Keratinocyte (primary cell): ENCODE results near the gene TNNT3. TPM values are rescaled to one million over a fixed set of nuclear protein-coding genes. Genes with fewer than 3 reads are reported as not detected.

Experiments
- DNase-seq: peaks from one replicate; pipeline ENCODE4 v3.0.0-alpha.2; 2011; ENCODE audit warnings: low read depth, missing footprints, low spot score
- FAIRE-seq: peaks from 2 replicates; lab custom pipeline; 2011; peaks lifted over from hg19 to GRCh38; lab: Jason Lieb, UNC
- H2AFZ ChIP-seq: 2 replicates; pipeline ENCODE4 v1.6.0; 2012; ENCODE audit warnings: low read length, control low read depth, inconsistent platforms; ENCODE audit not compliant: control insufficient read depth
- H3K27ac ChIP-seq: 2 replicates; pipeline ENCODE4 v1.5.1; 2011; ENCODE audit warnings: low read length; ENCODE audit not compliant: control insufficient read depth, insufficient read depth
- H3K27me3 ChIP-seq: 3 replicates; pipeline ENCODE4 v1.6.0; 2011; ENCODE audit warnings: low read length; ENCODE audit not compliant: control insufficient read depth, insufficient read depth; ENCODE audit errors: extremely low read depth
- H3K36me3 ChIP-seq, 2 experiments: 2 replicates in 1 of 2; 3 replicates in 1 of 2; pipeline ENCODE4 v1.5.1; 2011; ENCODE audit warnings: low read length in 2 of 2, mild to moderate bottlenecking in 1 of 2; ENCODE audit not compliant: control insufficient read depth in 2 of 2, insufficient read depth in 2 of 2; ENCODE audit errors: extremely low read depth in 1 of 2
- H3K4me1 ChIP-seq: 3 replicates; pipeline ENCODE4 v1.5.1; 2011; ENCODE audit warnings: low read length; ENCODE audit not compliant: control insufficient read depth, insufficient read depth; ENCODE audit errors: extremely low read depth
- H3K4me2 ChIP-seq: 3 replicates; pipeline ENCODE4 v1.6.0; 2011; ENCODE audit warnings: low read depth, low read length; ENCODE audit not compliant: control insufficient read depth, insufficient read depth; ENCODE audit errors: extremely low read depth
- H3K4me3 ChIP-seq, 3 experiments: fragments of 200-600 bp in 1 of 3; sonication (generic) in 1 of 3; 2 replicates in 2 of 3; 3 replicates in 1 of 3; pipeline ENCODE4 v1.5.1; 2011 to 2016; ENCODE audit warnings: low read length in 3 of 3, mild to moderate bottlenecking in 3 of 3, control low read depth in 2 of 3, inconsistent platforms in 1 of 3, low read depth in 1 of 3, mixed read lengths in 1 of 3, mixed run types in 1 of 3, moderate library complexity in 1 of 3; ENCODE audit not compliant: control insufficient read depth in 2 of 3, insufficient read depth in 2 of 3; ENCODE audit errors: extremely low read depth in 1 of 3
- H3K79me2 ChIP-seq: 2 replicates; pipeline ENCODE4 v1.6.0; 2012; ENCODE audit warnings: low read length; ENCODE audit not compliant: control insufficient read depth, insufficient read depth
- H3K9ac ChIP-seq: 3 replicates; pipeline ENCODE4 v1.6.0; 2011; ENCODE audit warnings: low read length; ENCODE audit not compliant: control insufficient read depth, insufficient read depth; ENCODE audit errors: extremely low read depth
- H3K9me1 ChIP-seq: 3 replicates; pipeline ENCODE4 v1.6.0; 2011; ENCODE audit warnings: low read length; ENCODE audit not compliant: control insufficient read depth, insufficient read depth; ENCODE audit errors: extremely low read depth
- H3K9me3 ChIP-seq: 2 replicates; pipeline ENCODE4 v1.5.1; 2012; ENCODE audit warnings: low read depth, low read length; ENCODE audit not compliant: control insufficient read depth
- H4K20me1 ChIP-seq: 3 replicates; pipeline ENCODE4 v1.6.0; 2011; ENCODE audit warnings: low read length; ENCODE audit not compliant: control insufficient read depth, insufficient read depth; ENCODE audit errors: extremely low read depth
- CTCF ChIP-seq, 3 experiments: IDR thresholded peaks in 1 of 3; conservative IDR thresholded peaks in 1 of 3; optimal IDR thresholded peaks in 1 of 3; 2 replicates in 2 of 3; 3 replicates in 1 of 3; pipeline versions ENCODE3 to v1.5.1; 2011; ENCODE audit warnings: low read length in 3 of 3, mild to moderate bottlenecking in 3 of 3, moderate library complexity in 2 of 3, control low read depth in 1 of 3, inconsistent platforms in 1 of 3; ENCODE audit not compliant: insufficient read depth in 2 of 3; ENCODE audit errors: extremely low read depth in 1 of 3
- EZH2 ChIP-seq: IDR thresholded peaks from one replicate; pipeline ENCODE4 v1.6.1; 2012; ENCODE audit warnings: inconsistent platforms, mild to moderate bottlenecking, low read length, moderate library complexity
- dilution Hi-C: fragments of 300-500 bp; cut with MboI; formaldehyde crosslinking; loops from one replicate; pipeline ENCODE4 v1.7.0; 2020; ENCODE audit warnings: low sequenced_read_pairs; ENCODE audit not compliant: extremely low pct_ligation_motif_present
- polyA plus RNA-seq, 5 experiments: library from polyadenylated mRNA; depleted of rRNA in 3 of 5; stranded (reverse) in 3 of 5; stranded (forward) in 1 of 5; unstranded in 1 of 5; fragments of >200 nt; gene quantifications; 1 replicate in 1 of 5; 2 replicates in 3 of 5; 3 replicates in 1 of 5; pipeline versions ENCODE4 v1.2.1 to v1.2.3, GENCODE V29; 2011 to 2012; ENCODE audit warnings: missing spikeins in 2 of 5, low read depth in 1 of 5, low replicate concordance in 1 of 5

The TNNT3 gene
- polyA plus RNA-seq, 1 donor (not counting 4 experiments of a cell fraction or from before 2014, with no cell fraction given), result 0.09 TPM

- DNase-seq, result no peak
- Histone ChIP-seq H3K9me1 (no peaks in the 10 kb centered on the region), H3K4me3 (no peak overlapping the region), H4K20me1 (no peaks in the 10 kb centered on the region), H3K4me2 (no peak overlapping the region), H3K9ac (no peak overlapping the region), H2AFZ (no peak overlapping the region), H3K36me3 (no peaks in the 10 kb centered on the region), H3K4me1 (no peaks in the 10 kb centered on the region), H3K9me3 (no peaks in the 10 kb centered on the region), H3K27ac (no peak overlapping the region), H3K27me3 (no peaks in the 10 kb centered on the region), H3K79me2 (no peaks in the 10 kb centered on the region)
- dilution Hi-C loops, result no loop called here
- no peak for TF ChIP-seq EZH2
- TF ChIP-seq CTCF (optimal IDR thresholded peaks at IDR 0.05 in 1 of 3, IDR thresholded peaks at IDR 0.05 in 1 of 3, conservative IDR thresholded peaks at IDR 0.05 in 1 of 3; ENCODE audit: extremely low read depth in 1 of 3, insufficient read depth in 2 of 3, low read length in 3 of 3), result no peak
- FAIRE-seq, result no peak
Observed at GRCh38 chr11:1966531-1966930, 47.0 kb downstream of the TNNT3 start.

DNA sequence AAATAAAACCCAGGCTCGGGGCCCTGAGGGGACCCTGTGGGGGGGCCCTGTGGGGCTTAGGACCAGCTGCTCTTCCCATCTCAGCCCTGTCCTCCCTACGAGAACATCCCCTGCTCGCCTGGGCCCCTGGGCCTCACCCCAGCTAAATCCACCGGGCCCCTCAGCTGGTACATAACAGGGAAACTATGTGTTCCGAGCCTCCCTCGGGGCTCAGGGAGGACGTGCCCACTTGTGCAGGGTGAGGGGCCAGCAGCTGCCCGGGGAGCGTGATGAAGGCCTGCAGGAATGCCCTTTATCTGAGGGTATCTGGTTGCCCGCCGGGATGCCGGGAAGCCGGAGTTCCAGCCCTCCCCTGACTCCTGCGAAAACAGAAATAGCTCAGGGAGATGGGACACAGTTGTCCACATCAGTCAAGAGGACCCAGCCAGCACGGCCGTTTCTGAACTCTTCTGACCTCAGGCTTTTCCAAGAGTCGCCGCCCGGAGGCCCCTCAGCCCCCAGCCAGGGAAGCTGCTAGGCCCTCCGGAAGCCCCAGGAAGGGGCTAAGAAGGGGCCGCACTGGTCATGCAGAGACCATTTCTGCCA is 48.2 kb downstream of the TNNT3 start:
- H3K9me3 ChIP-seq, result no peaks in the 10 kb centered on the region
- no peaks in the 10 kb centered on the region for H3K27me3 ChIP-seq
- no peaks in the 10 kb centered on the region for H3K36me3 ChIP-seq
- H3K79me2 ChIP-seq, result no peaks in the 10 kb centered on the region
- no peak for DNase-seq
- no peak for FAIRE-seq
- dilution Hi-C loops, result no loop called here
- no peaks in the 10 kb centered on the region for H3K4me1 ChIP-seq
- H3K4me2 ChIP-seq, result no peak overlapping the region
- no peaks in the 10 kb centered on the region for H4K20me1 ChIP-seq
- no peak overlapping the region for H3K4me3 ChIP-seq
- no peak overlapping the region for H2AFZ ChIP-seq
- H3K9ac ChIP-seq, result no peak overlapping the region
- H3K9me1 ChIP-seq, result no peaks in the 10 kb centered on the region
- H3K27ac ChIP-seq, result no peak overlapping the region
- TF ChIP-seq EZH2 (no peak), CTCF (optimal IDR thresholded peaks at IDR 0.05 in 1 of 3, IDR thresholded peaks at IDR 0.05 in 1 of 3, conservative IDR thresholded peaks at IDR 0.05 in 1 of 3; ENCODE audit: extremely low read depth in 1 of 3, insufficient read depth in 2 of 3, low read length in 3 of 3) (no peak)
